ENCODE data around the gene RASGRF1.

RASGRF1 gene

DNA sequence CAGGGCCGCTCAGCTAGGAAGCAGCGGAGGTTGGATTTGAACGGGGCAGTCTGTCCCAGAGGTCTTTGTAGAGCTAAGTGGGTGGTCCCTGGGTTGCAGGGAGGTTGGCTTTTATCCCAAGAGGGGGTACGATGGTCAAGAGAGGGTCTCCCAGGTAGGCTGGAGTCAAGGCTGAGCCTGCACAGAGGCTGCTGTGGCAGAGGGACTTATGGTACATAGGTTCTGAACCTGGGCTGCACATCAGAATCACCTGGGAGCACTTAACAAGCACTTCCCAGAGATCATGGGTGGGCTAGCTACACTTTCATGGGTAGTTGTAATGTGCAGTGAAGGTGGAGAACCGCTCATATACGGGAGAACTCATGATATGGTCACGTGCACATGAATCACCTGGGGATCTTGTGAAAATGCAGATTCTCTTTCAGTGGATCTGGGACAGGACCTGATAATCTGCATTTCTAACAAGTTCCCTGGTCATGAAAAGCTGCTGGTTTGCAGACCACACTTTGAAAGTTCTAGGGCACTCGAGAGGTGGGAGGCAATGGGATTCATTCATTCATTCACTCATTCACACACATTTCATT, 2.9 kb upstream of the RASGRF1 start:
- no peak for DNase-seq

DNA sequence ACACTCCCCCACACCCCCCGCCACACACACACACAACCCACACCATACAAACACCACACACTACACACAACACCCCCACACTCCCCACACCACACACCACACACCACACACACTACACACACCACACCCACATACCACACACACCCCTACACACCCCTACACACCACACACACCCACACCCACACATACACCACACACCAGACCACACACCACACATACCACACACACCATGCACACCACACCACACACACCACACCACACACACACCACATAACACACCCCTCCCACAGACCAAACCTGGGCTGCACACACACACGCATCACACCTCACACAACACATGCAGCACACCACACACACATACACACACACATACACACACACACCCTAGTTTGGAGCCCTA, 1.8 kb upstream of the RASGRF1 start:
- DNase-seq, result no peak

DNA sequence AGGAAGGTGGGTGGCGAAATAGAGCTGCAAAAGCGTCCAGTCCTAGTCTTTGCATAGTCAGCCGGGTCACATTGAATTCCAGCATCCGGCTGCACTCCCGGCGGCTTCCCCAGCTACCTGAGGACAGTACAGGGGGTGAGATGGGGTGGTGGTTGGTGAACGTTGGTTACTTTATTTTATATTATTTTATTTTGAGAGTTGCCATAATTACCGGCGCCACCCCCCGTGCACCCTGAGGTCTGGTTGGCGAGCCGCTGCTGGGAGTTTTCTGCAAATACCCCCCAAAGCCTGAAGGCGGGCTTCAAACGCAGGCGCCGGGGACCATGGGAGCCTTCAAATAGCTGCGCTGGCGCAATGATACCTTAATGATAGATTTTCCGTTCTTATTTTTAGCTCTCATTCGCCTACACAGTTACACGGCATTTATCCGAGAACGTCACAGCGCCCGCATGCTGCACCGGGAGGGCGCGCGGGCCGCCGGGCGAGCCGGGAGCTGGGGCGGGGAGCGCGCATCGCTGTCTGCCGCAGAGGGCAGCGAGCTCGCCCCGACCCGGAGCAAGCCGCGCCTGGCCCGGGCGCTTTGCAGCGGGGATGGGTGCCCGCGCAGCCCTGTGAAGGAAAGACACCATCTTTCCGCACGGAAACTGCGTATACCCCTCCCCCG, 756 bp upstream of the RASGRF1 start:
- no peak for DNase-seq

DNA sequence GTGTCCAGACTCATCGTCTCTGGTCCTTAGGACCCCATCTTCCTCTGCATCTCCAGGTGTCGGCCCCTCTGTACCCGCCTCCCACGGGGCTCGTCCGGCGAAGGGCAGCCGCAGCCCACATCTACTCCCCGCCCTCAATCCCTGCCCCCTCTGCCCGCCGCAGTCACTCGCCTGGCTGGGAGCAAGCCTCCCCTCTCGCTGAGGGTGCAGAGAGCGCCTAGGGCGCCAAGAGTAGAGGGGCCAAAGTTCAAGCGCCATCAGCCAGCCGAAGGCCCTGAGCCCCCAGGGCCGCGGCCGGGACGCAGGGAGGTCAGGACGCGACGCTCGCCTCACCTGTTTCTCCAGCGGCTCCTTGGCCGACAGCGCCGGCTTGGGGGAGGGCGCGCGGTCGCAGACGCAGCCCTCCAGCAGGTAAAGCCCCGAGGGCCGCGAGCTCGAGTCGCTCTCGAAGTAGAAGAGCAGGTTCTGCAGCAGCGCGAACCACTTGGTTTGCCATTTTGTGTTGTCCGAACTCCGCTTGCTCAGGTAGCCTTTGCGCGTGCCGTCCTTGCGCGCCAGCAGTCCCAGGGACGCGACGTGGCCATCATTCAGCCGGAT, 592 bp downstream of the RASGRF1 start:
- no peak for DNase-seq

DNA sequence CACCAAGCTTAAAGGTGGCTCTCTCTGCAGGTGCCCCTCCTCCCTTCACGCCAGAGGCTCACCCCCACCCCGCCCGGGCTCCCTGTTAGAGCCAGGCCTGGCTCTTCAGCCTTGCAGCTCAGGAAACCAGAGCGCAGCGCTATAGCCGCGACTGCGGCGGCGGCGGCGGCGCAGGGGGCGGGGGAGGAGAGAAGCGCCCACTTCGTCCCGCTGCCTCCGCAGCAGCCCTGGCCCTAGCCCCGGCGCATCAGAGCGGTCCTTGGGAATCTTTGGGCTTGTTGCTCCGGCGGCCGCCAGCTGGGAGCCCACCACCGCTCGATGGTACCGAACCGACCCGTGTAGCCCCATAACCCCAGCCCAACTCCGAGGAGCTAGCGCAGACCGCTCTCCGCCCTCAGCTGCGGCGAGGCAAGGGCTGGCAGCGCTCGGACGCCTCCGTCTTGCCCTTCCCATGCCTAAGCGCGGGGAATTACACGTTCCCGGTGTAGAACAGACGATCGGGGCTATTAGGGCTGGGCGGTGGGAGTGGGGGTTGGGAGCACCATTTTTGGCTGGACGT, 1.2 kb downstream of the RASGRF1 start:
- DNase-seq, result no peak

DNA sequence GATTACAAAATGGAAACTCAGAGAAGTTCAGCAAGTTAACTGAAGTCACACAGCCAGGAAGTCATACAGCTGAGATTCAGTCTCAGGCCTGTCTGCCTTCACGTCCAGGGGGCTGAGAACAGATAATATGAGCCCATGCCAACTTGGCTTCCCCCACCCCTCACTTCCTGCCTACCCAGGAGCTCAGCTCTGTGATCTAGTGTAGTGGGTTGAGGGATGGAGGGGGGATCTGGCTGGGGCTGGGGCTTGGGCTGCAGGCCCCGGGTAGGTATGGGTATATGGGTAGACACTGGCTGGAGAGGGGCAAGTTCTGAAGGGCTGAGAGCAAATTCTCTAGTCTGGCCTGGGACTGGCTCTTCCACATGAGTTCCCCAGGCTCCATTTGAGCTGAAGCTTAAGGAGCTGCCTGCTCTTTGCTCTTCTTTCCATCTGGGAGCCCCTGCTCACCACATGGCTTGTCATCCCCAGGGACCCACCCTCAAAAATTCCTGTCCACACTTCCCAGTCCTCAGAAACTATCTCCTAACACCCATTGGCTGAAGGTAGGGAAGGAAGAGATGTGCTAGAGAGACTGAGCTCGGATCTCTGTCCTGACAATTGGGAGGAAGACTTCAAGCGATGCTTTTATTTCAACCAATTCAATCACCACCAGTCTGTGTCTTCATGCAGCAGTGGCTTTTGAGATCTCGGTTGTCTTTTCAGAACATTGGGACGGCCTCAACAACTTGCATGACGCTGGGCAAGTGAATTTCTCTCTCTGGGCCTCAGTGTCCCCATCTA, 2.0 kb downstream of the RASGRF1 start:
- no peak for DNase-seq

DNA sequence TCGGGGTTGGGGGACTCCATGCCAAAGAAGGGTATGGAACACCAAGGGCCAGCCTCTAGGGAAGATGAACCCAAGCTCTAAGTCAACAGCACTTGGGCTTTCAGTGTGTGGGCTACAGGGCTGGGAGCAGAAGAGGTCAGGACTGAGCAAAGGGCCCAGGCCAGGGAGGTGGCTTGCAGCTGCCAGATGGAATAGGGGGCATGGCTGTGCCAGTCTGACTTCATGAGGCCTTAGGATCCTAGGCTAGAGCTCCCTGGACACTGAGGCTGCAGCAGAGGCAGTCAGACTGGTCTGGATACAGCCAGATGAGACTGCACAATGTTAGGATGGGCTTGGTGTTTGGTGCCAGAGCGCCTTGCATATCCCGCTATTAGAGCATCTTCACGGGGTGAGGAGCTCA, 3.8 kb downstream of the RASGRF1 start:
- no peak for DNase-seq

DNA sequence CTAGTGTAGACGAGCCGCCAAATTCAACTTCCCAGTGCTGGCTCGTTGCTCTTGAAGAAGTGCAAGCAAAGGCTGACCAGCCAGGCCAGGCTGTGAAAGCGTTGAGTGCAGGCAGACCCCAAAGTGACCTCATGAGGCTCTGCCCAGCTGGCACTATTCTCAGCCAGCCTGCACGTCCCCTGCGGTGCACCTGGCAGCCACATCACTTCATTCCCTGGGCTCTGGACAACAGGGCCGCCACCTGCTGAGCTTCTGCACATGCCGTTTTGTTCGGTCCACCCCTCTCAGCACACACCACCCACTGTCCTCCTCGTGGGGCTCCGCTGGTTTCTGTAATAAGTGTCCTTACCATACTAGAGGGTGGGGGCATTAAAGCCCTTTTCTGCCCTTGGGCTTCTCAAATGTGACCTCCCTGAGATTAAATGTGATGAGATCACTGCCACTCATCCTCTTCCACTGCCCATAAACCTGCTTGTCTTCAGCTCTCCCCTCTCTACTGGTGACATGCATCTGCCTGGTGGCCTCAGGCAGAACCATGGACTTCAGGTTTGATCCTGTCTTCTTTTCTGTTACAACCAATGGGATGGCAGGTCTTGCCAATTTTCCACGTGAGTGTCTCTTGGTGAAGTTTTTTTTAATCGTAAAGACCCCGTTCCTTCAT, 6.1 kb downstream of the RASGRF1 start:
- DNase-seq, result peak; percentile 53

DNA sequence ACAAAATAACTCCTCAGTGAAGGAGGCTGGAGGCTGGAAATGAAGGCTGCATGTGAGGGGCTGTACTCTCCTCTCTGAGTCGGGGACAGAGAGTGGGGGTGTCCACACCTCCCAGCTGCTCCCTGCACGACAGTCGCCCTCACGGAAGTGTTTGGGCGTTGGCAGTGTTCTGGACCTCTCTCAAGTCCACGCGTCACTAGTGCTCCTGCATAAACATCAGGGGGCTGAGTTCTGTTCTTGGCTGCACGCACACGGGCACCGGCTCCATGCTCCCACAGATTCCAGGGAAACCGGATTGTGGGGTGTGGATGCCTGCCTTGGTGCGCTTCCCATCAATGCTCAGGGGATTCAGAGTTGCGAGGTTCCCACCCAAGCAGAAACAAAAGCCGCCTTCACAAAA, 7.4 kb downstream of the RASGRF1 start:
- DNase-seq, result no peak

DNA sequence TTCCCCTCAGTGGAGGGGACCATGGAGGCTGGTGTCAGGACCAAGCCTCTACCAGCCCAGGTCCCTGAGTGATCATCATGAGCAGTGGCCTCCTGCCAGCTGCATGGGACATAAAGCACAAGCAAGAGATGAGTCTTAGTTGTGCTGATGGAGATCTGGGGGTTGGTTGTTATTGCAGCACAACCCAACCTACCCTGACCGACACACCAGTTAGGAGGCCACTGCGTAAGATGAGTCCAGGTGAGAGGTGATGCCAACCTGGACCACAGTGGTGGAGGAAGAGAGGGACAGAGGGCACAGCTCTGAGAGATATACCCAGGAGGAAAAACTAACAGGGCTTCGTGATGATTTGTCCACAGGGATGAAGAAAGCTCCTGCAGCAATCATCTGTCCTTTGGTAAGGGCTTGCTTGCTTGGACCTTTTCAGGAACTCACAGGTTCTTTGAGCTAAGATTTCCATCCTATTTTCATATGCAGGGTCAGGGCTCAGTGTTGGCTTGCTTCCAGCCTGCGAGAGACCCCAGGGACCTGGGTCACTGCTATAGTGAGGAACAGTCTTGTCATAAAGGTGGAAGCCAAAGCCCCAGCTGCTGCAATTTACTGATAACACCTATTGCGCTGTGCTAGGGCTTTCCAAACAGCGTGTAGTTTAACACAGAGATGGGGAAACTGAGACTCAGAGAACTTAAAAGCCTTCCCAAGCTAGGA, 8.1 kb downstream of the RASGRF1 start:
- no peak for DNase-seq

DNA sequence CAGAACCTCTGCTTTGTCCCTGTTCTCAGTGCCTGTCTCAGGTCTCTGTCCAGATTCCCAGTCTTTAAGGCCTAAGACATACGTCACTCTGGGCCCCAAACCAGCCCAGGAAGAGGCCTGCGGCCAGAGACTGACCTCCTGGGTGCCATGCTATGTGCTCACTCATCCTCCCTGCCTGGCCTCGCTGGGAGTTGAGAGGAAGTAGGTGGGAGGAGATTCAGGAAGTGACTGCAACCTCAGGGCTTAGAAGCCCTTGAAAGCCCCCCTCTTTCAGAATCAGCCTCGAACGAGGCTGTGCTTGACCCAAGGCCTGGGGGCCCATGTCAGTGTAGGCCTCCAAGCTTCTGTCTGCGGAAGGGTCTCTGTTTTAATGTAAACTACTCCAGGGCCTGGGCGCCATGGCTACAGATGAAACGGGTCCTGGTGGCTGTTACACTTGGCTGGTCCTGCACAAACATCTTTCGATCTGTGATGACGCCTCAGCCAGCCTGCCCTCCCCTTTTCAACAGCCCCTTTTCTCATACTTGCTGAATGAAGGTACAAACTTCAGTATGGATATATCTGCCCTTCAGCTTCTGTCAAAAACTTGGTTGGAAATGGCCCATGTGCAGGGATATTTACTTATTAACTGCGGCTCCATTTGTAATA, 11.7 kb downstream of the RASGRF1 start:
- no peak for DNase-seq

DNA sequence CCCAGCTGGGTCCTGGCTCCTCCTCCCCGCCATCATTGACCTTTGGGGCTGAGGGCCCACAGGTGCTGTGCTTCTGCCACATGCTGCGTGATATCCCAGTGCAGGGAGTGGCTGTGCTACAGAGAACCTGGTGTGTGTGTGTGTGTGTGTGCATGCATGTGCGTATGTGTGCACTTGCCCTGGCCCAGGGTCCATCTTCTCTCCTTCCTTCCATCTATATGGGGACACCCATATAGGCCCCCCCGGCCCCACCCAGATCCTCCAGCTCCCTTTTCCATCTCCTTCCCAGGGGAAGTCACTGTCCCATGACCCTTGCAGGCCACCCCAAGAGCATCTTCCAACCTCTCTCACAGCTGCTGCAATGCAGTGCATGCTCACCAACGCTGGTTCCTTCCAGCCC, 12.6 kb downstream of the RASGRF1 start:
- no peak for DNase-seq

DNA sequence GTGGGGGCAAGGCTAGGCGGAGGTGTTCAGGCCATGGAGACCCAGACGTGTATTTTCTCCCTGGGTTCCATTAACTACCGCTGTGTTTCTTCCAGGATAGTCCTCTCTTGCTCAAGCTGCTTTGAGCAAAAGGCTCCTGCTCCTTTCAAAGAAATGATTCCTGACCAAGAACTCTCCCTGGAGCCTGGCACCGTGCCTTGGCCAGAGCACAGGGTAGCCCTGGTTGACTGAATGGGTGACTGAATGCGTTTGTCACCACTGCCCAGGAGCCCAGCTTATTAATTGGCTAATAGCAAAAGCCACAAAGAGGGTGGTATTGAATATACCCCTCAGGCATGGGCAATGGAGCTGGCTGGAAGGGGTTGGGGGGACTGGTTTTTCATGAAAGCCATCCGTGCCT, 13.9 kb downstream of the RASGRF1 start:
- no peak for DNase-seq

DNA sequence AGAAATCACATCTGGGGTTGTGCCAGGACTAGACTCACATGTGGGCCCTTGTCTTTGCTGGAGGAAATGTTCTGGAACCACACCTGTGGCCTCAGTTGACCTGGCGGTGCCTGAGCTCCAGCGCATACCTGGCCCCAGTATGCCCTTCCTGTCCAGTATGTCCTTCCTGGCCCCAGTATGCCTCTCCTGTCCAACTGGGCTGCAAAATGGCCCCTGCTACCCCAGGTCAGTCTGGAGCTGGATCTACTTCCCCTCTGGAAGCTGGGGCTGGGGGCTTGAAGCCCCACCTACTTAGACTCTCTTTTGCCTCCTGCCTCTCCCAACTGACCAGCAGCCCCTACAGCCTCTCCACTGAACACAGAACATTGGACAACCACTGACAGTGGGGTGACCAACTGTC, 15.3 kb downstream of the RASGRF1 start:
- DNase-seq, result no peak

DNA sequence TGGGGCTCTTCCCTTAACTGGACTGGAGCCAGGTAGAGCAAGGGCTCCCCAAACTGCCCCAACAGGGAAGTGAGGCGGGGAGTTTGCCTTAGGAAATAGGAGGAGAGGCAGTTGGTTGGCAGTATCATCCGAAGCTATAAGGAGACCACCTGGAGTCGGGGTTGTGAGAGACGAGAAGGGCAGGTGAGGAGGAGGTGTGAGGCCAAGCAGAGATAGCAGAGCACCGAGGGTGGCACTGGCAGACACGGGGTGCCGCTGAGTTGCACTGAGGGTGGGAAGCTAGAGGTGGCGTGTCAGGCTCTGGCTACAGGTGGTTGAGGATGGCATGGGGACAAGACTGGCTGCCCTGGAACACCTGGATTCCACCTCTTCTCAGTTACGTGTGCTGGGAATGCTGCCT, 17.2 kb downstream of the RASGRF1 start:
- DNase-seq, result no peak

DNA sequence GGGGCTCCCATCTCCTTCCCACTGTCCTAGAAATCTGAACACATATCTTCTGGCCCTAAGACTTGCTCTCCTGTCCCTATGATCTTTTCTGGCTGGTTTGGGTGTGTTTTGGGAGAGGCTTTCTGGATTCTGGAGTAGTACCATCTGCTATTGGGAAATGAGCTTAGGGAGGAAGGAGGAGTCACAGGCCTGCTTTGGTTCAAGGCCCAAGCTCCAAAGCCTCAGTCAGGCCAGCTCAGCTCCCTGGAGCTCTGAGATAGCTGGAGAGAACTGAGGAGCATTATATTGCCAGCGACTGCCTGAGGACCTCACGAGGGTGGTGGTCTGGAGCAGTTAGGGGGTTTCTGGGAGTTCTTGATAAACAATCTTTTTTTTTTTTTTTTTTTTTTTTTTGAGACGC, 18.7 kb downstream of the RASGRF1 start:
- no peak for DNase-seq

DNA sequence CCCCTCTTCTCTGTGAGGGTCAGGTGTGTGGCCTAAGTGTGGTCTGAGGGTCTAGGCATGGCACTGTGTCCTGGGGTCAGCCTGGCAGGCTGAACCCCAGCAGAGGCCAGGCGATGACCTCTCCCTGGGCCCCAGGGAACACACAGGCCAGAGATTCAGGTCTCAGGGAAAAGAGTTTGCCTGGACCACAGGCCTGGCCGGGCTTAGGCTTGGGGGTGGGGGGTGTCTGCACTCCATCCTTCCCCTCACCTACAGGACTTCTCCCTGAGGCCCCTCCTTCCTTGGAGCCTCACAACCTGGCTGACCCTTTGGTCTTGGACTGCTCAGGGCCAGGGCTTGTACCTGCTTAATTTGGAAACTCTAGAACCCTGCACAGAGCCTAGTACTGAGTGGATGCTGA, 21.8 kb downstream of the RASGRF1 start:
- no peak for DNase-seq

DNA sequence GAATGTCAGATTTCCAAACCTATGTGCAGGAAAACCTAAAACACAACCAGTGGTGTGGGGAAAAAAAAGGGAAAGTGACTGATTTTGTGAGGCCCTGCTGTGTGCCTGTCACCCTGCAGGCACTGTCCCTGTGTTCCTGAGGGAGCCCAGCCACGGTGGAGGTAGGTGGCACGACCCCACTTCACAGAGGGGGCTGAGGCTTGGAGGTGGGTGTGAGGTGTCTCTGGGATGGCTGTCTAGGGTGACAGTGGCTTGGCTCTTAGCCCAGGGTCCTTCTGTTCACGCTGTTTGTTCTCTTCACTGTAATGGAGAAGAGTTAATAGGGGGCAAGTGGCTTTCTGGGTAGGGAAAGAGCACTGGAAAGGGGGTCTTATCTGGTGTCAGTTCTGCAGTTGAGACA, 22.6 kb downstream of the RASGRF1 start:
- no peak for DNase-seq

DNA sequence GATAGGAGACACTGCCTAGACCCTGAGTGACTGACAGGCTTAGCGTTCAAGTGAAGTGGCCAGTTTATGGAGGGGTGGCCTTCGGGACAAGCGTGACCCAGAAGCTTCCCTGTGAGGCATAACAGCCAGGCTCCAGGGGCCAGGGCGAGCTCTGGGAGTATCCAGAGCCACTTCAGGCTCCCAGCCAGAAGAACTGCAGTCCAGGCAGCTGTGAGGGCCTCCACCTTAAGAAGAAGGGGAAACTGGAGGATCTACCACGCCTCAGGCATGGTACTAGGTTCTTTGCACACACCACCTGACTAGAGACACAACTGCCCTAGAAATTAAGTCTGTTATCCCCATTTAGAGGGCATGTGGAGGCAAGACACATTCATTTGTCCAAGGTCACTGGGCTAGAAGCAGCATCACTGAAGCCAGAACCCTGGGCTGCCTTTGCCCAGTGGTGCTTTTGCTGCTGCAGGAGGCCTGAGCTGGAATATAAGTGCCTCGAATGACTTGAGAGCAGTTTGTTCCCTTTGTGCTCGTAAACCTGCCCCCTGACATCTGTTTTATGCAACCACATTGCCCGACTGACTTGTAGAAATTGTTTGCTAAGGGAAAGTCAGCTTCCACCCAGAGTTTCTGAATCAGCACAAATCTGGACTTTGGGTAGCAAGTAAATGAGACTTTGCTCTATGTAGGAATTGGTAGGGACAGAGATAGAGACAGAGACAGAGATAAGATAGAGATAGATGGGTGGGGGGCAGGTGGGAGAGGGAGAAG, 23.3 kb downstream of the RASGRF1 start:
- no peak for DNase-seq

DNA sequence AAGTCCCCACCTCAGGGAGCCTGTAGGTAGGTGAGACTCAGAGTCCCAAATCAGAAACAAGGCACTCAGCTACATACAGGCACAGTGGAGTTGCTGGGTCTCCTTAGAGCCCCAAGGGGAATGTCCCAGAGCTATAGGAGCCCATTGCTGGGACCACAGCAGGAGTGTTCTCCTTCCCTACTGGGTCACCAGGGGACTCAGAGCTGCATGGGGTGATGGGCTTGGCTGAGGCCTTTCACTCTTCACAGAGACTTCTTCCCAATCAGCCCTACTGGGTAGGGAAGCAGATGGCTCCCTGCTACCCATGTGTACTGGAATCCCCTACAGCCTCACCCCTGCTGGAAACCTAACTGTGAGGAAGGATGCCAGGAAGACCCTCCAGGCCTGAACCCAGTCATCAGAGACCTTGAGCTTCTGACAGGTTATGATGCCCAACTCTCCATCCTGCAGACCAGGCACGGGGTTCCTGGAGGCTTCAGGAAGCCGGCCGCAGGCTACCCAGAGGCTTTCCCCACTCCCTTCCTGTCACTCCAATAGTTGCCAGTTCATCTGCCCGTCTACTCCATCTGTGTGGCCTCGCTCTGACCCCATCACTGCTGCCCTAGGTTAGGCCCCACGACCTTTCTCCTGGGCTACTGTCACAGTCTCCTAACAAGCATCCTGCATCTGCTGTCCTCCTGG, 24.0 kb downstream of the RASGRF1 start:
- no peak for DNase-seq

All from NCI-H1417 treated with DMSO at 0.1 percent for 48 hours (cell line).